ENCODE results near the gene ZNF26.
A peak's percentile ranks its signal among the peaks of the same experiment; 100 is the strongest.
"Not testable (repeated sequence)": the region's sequence is repeated elsewhere in the genome, so short reads cannot be mapped to it uniquely, and the experiment has no call there.

Gene ZNF26

GRCh38 chr12:132986001-132986884 lies at the start of gene ZNF26:
Gene ZNF26, plus strand, starts transcription at chr12:132986367. Its CDS starts 474 bp downstream, at chr12:132986841.
- peak; percentile 70 to 83 for DNase-seq (ENCODE audit: low read depth in 2 of 2)

DNA sequence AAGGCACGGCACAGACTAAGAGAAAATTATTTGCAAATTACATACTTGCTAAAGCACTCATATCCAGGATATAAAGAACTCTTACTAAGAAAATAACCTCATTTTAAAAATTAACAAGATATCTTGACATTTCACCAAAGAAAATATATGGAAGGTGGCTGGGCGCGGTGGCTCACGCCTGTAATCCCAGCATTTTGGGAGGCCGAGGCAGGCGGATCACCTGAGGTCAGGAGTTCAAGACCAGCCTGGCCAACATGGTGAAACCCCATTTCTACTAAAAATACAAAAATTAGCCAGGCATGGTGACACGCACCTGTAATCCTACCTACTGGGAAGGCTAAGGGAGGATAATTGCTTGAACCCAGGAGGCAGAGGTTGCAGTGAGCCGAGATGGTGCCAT lies 49.2 kb upstream of the ZNF26 start:
- not testable (repeated sequence) for DNase-seq (ENCODE audit: low read depth in 2 of 2)

GRCh38 chr12:132937476-132937875 lies 48.7 kb upstream of the ZNF26 start:
- no peak for DNase-seq (ENCODE audit: low read depth in 2 of 2)

DNA sequence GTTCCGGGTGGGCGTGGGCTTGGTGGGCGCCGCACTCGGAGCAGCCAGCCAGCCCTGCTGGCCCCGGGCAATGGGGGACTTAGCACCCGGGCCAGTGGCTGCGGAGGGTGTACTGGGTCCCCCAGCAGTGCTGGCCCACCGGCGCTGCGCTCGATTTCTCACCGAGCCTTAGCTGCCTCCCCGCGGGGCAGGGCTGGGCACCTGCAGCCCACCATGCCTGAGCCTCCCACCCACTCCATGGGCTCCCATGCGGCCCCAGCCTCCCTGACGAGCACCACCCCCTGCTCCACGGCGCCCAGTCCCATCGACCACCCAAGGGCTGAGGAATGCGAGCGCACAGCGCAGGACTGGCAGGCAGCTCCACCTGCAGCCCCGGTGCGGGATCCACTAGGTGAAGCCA lies 47.4 kb upstream of the ZNF26 start:
- not testable (repeated sequence) for DNase-seq (ENCODE audit: low read depth in 2 of 2)

GRCh38 chr12:132940071-132940719 lies 46.0 kb upstream of the ZNF26 start:
- DNase-seq (ENCODE audit: low read depth in 2 of 2): no peak

DNA sequence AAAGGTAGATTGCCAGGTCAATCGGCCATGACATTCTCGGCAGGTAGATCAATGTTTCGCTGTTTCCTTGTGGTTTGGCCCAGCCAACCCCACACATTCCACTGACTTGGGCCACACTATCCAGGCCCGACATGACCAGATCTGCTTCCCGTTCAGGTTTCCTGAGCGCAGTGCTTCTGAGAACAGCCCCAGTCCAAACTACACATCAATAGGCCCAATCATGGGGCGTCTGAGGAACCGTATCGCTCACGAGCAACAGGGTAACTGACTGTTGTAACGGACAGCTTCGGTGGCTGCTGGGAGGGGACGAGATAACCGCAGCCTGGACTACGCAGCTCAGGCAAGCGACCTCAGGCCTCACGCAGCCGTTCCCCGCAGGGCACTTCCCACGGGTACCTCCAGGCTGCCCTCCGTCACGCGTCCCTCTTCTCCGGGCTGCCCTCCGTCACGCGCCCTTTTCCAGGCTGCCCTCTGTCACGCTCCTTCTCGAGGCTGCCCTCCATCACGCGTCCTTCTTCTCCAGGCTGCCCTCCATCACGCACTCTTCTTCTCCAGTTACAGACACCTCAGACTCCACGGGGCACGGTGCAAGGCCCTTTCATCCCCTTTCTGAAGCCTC lies 44.7 kb upstream of the ZNF26 start:
- no peak for DNase-seq (ENCODE audit: low read depth in 2 of 2)

DNA sequence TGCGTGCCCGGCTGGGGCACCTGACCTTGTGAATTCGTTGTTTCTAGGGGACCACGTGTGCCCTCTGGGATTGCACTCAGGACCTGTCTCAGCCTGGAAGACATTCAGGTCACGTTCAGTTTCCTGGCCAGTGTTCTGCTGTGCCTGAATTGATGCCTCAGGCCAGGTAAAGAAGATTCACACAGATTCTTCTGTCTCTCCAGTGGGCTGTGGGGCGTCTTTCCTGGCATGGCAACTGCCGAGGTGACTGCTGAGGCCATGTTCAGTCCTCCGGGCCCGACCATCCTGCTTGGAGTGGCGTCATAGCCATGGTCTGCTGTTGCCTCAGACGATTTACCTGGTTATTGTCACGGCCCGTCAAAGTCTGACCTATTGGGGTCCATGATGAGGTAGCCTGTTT lies 43.6 kb upstream of the ZNF26 start:
- DNase-seq (ENCODE audit: low read depth in 2 of 2): no peak

DNA sequence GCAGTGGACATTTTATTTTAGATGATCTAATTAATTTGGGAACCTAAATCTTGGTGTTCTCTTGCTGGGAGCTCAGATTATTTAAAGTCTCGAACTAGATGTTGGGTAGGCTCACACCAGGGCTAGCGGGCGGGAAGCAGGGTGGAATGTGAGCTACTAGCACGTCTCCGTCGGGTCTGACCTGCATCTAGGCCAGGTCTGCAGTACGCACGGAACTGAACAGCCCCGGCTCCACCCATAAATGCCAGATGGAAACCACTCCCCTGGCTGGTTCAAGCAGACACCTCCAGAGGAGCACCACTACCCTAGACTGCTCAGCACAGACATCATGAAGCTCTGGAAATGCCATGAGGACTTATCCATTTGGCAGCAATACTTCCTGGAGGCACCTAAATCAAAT lies 40.4 kb upstream of the ZNF26 start:
- no peak for DNase-seq (ENCODE audit: low read depth in 2 of 2)

DNA sequence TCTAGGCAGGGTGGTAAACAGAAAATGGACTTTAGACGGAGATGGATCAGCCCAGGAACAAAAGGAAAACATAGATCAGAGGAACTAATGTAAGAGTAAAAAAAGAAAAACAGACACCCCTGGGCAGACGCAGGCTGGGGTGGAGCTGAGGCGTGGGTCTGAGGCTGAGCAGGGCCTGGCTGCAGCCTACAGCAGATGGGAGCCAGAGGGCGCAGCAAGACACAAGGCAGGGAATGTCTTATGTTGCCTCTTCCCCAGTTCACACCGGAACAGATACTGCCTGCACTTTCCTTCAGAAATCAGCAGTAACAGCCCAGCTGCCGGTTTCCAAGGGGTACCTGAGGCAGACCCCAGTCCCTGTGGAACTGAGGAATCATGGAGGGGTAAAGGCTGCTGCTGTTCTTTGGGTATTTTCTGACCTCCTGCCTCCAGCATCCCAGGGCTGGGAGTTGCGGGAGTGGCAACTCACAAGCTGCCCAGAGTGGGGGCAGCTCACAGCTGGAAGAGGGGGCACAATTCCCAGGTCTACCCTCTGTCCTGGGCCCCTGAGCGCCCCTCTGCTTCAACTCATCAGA lies 39.8 kb upstream of the ZNF26 start:
- no peak for DNase-seq (ENCODE audit: low read depth in 2 of 2)

DNA sequence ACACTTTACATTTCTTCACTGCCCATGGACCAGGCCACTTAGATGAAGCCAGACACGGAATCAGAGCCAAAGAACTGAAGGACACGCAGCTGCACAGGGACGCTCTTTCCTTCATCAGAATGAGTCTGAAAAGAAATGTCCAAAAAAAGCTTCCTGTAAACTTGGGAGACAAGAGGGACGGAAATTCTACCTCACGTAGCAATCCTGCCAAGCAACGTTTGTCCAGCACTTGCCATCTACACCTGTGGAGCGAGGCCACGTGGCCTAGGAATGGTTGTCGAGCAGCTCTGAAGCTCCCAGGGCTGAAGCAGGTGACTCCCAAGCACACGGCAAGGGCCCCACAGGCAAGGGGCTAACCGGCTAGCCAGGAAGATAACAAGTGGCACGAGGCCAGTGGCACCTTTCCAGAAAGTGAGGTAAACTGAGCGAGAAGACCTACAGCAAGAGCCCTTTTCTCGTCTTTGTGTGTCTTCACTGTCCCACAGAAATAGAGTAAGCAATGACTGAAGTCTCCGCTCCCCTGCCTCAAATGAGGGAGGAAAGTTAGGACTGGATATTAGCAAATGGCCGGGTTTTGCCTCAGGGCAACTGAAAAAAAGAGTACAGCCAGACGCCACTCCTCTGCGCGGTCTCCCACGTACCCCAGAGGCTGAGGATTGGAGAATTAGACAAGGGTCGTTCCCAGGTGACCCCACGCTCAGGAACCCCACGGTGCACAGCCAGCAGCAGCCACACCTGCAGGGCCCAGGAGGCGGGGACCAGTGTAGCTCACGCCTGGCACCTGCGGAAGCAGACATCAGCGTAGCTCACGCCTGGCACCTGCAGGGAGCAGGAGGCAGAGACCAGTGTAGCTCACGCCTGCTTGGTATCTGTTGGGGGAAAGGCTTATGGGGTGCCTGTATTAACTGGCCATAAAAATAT lies 37.8 kb upstream of the ZNF26 start:
- no peak for DNase-seq (ENCODE audit: low read depth in 2 of 2)

DNA sequence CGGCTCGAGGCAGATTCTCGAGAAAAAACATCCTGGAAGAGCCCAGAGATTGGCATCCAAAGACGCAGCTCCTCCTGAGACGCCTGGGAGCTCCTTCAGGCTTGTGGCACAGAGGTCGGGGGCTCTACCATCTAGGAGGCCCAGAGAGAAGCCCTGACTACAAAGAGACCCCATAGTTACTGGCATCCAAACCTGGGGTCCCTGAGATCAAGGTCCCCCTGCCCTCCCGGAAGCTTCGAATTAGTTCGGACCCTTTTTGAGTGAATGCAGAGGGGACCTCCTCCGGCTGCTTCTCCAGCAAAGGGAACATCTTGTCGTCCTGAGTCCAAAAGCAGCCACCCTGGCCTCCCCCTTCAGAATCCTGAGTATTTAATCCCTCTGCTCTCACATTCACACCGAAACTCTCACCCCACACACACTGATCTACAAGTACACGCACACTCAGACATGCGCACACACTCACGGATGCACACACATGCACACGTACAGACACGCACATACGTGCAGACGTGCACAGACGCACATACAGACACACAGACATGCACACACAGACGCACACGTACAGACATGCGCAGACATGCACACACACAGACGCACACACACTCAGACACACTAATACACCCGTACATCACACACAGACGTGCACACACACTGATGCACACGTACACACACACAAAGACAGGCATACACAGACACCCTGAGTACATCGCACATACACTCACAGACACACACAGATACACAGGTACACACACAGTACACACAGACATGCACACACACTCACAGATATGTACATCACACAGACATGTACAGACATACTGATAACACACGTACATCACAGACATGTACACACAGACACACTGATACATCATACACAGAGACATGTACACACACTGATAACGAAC lies 36.0 kb upstream of the ZNF26 start:
- DNase-seq (ENCODE audit: low read depth in 2 of 2): no peak

DNA sequence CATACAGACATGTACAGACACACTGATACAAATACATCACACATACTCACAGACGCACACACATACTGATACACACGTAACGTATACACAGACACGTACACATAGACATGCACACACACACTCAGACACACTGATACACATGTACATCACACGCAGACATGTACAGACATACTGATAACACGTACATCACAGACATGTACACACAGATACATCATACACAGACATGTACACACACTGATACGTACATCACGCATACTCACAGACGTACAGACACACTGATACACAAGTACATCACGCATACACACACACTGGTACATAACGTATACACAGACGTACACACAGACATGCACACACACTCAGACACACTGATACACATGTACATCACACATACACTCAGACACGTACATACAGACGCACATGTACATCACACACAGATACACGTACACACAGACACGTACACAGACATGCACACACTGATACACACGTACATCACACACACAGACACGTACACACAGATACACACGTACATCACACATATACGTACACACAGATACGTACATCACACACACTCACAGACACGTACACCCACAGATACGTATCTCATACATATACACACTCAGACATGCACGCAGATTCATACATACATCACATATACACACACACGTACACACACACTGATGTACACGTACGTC lies 35.2 kb upstream of the ZNF26 start:
- no peak for DNase-seq (ENCODE audit: low read depth in 2 of 2)

DNA sequence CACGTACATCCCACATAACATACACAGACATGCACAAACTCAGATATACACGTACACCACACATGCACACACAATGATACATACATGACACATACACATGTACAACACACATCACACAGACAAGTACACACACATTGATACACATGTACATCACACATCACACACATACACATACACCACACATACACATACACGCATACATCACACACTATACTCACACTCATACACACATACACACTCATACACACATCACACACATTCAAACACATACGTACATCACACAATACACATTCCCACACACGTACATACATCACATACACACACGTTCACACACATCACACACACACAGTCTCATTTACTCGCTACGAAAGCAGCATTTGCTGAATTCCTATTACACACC lies 34.5 kb upstream of the ZNF26 start:
- no peak for DNase-seq (ENCODE audit: low read depth in 2 of 2)

DNA sequence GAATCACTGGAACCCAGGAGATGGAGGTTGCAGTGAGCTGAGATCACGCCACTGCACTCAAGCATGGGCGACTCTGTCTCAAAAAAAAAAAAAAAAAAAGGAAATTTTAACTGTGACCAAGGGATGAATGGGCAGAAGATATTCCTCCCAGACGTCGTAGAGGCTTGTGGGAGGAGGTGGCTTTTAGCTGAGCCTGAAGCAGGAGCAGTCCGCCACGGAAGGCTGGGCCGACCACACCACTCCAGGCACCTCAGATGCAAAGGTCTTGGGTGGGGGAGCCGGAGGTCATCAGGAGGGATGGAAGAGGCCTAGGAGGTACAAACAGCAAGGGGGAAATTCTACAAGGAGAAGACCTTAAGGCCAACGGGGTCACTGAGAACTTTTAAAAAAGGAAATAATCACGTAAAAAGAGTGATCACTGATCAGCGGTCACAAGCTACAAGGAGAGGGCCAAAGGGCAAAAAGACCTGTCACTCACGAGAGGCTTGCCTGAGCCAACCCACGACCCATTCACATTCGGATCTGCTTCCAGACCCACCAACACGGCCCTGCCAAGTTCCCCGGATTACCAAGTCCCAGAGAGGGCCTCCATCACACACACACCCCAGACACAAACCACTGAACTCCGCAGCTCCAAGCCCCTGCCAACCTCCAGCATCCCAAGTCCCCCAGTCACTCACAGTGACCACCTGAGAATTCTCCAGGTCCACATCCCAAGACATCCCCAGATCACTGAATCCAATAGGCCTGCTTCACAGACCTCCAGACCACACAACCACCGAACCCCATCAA lies 33.6 kb upstream of the ZNF26 start:
- DNase-seq (ENCODE audit: low read depth in 2 of 2): no peak

GRCh38 chr12:132953163-132953425 lies 33.1 kb upstream of the ZNF26 start:
- no peak for DNase-seq (ENCODE audit: low read depth in 2 of 2)

GRCh38 chr12:132953771-132954170 lies 32.4 kb upstream of the ZNF26 start:
- DNase-seq (ENCODE audit: low read depth in 2 of 2): no peak

DNA sequence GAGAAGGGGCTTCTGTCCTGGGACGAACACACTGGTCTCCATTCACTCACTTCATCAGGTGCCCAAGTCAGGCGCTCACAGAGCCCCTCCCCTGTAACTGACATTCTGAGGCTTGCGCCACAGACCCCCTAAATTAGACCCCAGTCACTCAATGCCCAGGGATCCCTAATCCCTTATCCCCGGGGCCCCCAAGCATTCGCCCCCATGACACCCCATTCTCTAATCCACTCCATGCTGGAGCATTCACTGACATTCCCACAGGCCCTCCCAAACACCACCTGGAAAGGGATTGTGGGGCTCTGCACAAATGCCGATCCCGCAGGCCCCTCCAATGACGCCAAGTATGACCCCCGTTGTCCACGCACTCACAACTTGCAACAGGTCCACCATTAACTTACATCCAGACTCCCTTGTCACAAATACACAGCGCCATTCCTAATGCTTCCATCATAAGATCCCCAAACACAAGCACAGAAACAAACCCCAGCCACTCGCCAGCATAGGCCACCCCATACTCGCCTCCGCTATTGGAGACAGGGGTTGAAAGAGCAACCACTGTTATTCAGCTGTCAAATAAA lies 31.6 kb upstream of the ZNF26 start:
- DNase-seq (ENCODE audit: low read depth in 2 of 2): no peak

DNA sequence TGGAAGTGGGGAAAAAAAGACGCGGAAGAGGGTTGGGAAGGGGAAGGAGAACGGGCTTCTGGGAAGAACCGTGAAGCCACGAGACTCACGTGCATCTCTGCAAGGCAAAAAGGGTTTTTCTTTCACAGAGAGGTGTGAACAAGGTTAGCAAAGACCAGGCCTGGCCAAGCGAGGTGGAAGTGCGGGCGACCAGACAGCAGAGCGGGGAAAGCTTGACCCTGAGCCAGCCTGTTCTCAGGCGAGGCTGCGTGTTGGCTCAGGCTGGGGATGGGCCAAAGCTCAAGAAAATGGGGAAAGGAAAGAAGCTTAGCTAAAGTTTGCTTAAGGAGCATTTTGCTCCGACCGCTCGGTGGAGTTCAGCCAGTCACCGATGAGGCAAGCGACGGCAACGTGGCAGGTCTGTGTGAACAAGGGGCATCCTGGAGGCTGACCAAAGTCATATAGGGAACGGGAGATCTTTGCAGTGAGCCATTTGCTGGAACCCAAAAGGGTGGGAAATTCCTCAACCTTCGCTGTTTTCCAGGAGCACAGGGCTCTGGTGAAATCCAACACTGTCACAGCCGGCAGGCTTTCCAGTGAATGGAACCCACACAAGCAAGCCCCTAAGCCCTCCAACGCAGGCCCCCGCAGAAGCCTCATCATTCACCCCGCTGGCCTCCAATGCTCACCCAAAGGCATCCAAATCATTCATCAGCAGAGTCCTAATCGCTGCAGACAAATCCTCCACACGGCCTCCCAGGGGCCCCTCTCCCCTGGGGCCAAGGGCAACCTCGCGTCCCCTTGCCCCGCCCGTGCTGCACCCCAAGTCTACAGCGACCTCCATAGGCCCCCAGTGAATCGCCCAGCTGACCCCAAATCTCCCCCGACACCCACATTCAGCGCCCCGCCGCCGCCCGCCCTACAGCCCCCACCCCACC lies 30.8 kb upstream of the ZNF26 start:
- no peak for DNase-seq (ENCODE audit: low read depth in 2 of 2)

Data from stimulated activated CD4-positive, alpha-beta T cell treated with anti-CD3 and anti-CD28 coated beads, Interleukin-15, amount 100 ng/mL, for 48 hours (primary cell).